ENCODE data around the gene KCNAB1.

The KCNAB1 gene

DNA sequence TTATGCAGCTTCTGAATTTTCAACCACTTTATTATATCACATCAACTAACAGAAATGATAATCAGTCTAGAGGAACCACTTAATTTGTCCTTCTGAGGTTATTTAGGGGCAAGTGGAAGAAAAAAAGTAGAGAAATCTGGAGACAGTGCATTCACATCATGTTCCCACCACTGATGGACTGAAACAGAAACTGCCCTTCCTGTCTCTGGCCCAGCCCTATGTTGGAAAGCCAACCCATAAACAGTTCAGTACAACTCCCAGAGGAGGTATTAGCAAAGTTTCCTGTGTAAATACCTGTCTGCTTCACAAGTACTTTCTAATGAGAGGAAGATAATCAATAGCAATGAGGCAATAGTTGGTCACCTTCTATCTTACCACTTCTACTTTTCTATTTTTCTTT, 228.7 kb downstream of the KCNAB1 start:
- no peak for DNase-seq (ENCODE audit: low read depth)
- H3K4me3 ChIP-seq (ENCODE audit: control insufficient read depth, low read depth, low read length): no peak overlapping the region
- TF ChIP-seq, protein P1, sequence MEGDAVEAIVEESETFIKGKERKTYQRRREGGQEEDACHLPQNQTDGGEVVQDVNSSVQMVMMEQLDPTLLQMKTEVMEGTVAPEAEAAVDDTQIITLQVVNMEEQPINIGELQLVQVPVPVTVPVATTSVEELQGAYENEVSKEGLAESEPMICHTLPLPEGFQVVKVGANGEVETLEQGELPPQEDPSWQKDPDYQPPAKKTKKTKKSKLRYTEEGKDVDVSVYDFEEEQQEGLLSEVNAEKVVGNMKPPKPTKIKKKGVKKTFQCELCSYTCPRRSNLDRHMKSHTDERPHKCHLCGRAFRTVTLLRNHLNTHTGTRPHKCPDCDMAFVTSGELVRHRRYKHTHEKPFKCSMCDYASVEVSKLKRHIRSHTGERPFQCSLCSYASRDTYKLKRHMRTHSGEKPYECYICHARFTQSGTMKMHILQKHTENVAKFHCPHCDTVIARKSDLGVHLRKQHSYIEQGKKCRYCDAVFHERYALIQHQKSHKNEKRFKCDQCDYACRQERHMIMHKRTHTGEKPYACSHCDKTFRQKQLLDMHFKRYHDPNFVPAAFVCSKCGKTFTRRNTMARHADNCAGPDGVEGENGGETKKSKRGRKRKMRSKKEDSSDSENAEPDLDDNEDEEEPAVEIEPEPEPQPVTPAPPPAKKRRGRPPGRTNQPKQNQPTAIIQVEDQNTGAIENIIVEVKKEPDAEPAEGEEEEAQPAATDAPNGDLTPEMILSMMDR (IDR thresholded peaks at IDR 0.05; ENCODE audit: control insufficient read depth, insufficient read depth, low read depth, low read length, missing control alignments): no peak

DNA sequence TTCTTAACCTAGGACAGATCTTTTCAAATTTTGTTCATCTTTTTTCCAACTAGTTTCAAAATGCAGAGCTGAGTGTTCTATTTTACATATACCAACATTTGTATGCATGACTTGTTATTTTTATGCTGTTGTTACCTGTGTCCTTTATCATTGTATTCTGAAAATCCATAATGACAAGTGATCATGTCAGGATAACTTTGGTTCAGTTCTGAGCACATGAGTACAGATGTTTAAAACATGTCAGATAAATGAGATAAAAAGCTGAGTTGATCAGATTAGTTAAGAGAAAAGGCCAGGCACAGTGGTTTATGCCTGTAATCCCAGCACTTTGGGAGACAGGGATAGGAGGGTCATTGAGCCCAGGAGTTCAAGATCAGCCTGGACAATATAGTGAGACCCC, 229.6 kb downstream of the KCNAB1 start:
- TF ChIP-seq, protein P1 (IDR thresholded peaks at IDR 0.05; ENCODE audit: control insufficient read depth, insufficient read depth, low read depth, low read length, missing control alignments): no peak
- H3K4me3 ChIP-seq (ENCODE audit: control insufficient read depth, low read depth, low read length): no peak overlapping the region
- no peak for DNase-seq (ENCODE audit: low read depth)

DNA sequence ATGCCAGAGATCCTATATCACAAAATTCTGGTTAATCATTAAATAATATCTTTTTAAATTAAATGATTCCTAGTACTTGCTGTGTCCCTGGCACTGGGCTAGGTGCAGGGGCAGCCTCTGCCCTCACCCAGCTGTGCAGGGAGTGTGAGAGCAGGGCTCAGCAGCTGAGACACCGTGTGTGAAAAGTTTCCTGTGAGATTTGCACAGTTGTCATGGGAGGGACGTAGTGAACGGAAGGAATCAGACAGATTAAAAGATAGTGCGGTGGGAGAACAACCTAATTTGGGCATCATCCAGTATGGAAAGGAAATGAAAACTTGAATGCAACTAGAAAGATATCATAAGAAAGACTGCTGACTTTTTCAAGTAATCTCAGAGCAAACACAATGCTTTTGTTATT, 230.4 kb downstream of the KCNAB1 start:
- TF ChIP-seq, protein P1 (IDR thresholded peaks at IDR 0.05; ENCODE audit: control insufficient read depth, insufficient read depth, low read depth, low read length, missing control alignments): no peak
- H3K4me3 ChIP-seq (ENCODE audit: control insufficient read depth, low read depth, low read length): no peak overlapping the region
- DNase-seq (ENCODE audit: low read depth): no peak

DNA sequence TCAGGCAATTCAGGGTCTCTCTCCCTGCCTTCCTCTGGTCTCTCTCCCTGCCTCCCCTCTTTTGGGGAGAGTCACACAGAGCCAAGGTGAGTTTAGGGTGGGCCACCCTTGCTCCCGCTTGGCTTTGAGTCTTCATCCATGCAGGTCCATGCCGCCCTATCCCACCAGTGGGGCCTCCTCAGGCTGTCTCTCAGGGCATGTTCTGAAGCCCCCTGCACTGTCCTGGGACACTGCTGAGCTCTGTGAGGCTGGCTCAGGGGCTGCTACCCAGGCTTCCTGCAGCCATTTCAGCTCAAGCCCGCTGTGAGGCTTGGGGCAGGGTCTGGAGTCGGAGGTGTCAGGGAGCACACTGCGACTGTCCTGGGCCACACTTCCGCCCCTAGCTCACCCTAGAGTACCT, 231.4 kb downstream of the KCNAB1 start:
- DNase-seq (ENCODE audit: low read depth): no peak
- no peak overlapping the region for H3K4me3 ChIP-seq (ENCODE audit: control insufficient read depth, low read depth, low read length)
- TF ChIP-seq, protein P1 (IDR thresholded peaks at IDR 0.05; ENCODE audit: control insufficient read depth, insufficient read depth, low read depth, low read length, missing control alignments): no peak

DNA sequence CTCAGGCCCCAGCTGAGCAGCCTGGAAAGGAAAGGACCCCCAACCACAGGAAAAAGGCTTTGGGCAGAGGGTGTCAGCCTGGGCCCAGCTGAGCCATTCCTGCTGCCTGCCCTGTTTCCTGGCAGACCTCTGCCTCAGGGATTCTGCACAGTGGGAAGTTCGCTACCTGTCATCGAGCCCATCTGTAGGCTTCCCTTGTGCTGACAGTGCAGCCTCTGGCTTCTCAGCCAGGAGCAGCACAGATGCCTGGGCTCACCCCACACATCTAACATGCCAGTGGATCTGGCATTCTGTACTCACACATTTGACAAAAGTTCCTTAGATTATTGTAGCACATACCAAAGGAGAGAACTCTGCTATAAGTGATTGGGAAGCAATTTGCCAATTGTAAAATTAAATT, 232.3 kb downstream of the KCNAB1 start:
- DNase-seq (ENCODE audit: low read depth): no peak
- TF ChIP-seq, protein P1 (IDR thresholded peaks at IDR 0.05; ENCODE audit: control insufficient read depth, insufficient read depth, low read depth, low read length, missing control alignments): no peak

DNA sequence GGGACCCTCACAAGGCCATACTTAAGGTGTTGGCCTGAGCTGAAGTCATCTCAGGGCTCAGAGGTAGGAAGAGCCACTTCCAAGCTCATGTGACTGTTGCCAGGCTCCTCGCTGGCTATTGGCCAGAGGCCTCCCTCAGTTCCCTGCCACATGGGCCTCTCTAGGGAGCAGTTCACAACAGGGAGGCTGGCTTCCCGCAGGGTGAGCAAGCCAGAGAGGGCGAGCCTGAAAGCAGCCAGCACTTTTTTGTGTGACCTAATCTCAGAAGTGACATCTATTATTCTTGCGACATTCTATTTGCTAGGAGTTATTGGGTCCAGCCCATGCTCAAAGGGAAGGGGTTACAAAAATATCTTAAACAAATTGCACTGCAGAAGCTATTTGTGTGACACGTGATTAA, 233.2 kb downstream of the KCNAB1 start:
- DNase-seq (ENCODE audit: low read depth): no peak
- TF ChIP-seq, protein P1 (IDR thresholded peaks at IDR 0.05; ENCODE audit: control insufficient read depth, insufficient read depth, low read depth, low read length, missing control alignments): no peak
- H3K4me3 ChIP-seq (ENCODE audit: control insufficient read depth, low read depth, low read length): no peak overlapping the region

More for the DNA sequence above, 232.3 kb downstream of the KCNAB1 start:
- H3K4me3 ChIP-seq (ENCODE audit: control insufficient read depth, low read depth, low read length): no peak overlapping the region

Data from AG09309 (cell line).